ENCODE data around the gene NIT1. TPM values are rescaled to one million over a fixed set of nuclear protein-coding genes. Genes with fewer than 3 reads are reported as not detected.
A peak's percentile ranks its signal among the peaks of the same experiment; 100 is the strongest.

NIT1 gene
- total and polyA plus RNA-seq, 10 of the 15 experiments (the other 5 are each of a cell fraction or from before 2014, with no cell fraction given): 19.2 to 54.4 (median 28.3) TPM

DNA sequence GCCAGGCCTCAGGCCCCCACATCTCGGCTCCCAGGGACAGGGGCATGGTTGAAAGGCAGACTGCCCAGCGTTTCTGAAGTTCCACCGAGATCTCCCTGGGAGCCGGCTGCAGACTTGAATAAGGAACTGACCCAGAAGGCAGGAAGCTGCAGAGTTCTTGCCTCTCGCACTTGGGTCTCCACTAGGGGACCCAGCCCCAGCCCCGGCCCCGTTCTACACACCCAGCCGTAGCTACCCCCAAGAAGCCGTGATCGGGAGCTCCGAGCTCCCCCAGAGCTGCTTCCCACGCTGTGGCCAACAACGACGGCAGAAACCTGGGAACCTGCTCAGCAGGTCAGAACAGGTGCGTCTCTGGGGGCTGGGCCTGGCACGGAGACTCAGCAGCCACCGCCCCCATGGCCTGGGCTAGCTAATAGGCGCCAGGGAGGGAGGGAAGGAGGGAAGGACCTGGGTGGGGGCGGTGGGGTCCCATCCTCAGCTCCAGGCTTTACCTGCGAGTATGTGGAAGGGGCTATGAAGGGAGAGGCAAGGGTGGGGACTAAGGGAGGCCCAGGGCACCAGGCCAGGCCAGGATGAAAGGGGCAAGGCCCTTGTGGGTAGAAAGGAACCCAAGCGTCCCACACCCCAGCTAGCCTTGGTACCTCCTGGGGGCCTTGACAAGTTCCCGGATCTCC, 28.5 kb upstream of the NIT1 start, which contains the start of gene NECTIN4:
Gene NECTIN4 (minus strand): TSS at position 308 of the 674 bp plus-strand sequence. CDS start 262 bp downstream, at position 46.
- 0 out of 3 replicates have a peak, but pooled peaks have one; percentile 19 for ATAC-seq
- Histone ChIP-seq H4K20me1 (ENCODE audit: control insufficient read depth, insufficient read depth) (no peaks in the 10 kb centered on the region), H3K79me2 (ENCODE audit: control insufficient read depth, insufficient read depth, low read length) (no peaks in the 10 kb centered on the region), H3K27me3 (replicated peaks in 1 of 2; ENCODE audit: control insufficient read depth in 2 of 2, insufficient read depth in 2 of 2, low read length in 1 of 2) (no peaks in the 10 kb centered on the region), H3K4me2 (ENCODE audit: control insufficient read depth, insufficient read depth) (no peak within 1 kb of the TSS), H3K27ac (ENCODE audit: control insufficient read depth, insufficient read depth) (no peak within 1 kb of the TSS), H3K9ac (ENCODE audit: control insufficient read depth, insufficient read depth, low read length) (no peak within 1 kb of the TSS), H3K9me3 (replicated peaks; ENCODE audit: control insufficient read depth, insufficient read depth, low read length) (no peaks in the 10 kb centered on the region), H3K4me1 (ENCODE audit: control insufficient read depth, insufficient read depth, low read length) (peaks cover 9% of the 10 kb centered on the region), H2AFZ (ENCODE audit: control insufficient read depth, low read depth, low read length) (no peak within 1 kb of the TSS), H3K4me3 (no peak within 1 kb of the TSS), H3K36me3 (ENCODE audit: control insufficient read depth in 2 of 2, insufficient read depth in 2 of 2, low read length in 1 of 2) (no peaks in the 10 kb centered on the region)
- intact Hi-C loops (cut with micrococcal nuclease; ENCODE audit: unreplicated experiment): no loop called here
- POLR2A ChIA-PET: interaction anchor here (0.6 to 0.7 kb wide), 2 partner anchors 18 to 20 kb away, joined by 3 read pairs; partner anchors contain the start of gene ARHGAP30
- CTCF ChIA-PET: interaction anchor here (0.7 to 1.4 kb wide), 3 partner anchors 18 to 981 kb away, joined by 3 to 4 read pairs (median 3); partner anchors contain the start of gene ARHGAP30
- TF ChIP-seq NFXL1 (IDR thresholded peaks at IDR 0.05; ENCODE audit: borderline replicate concordance) (no peak), SIX5 (IDR thresholded peaks at IDR 0.05; ENCODE audit: low read depth, low read length, severe bottlenecking) (no peak), ZSCAN29 (IDR thresholded peaks at IDR 0.05) (no peak), LARP7 (IDR thresholded peaks at IDR 0.05) (no peak), KDM1A (IDR thresholded peaks at IDR 0.05; ENCODE audit: borderline replicate concordance) (no peak), BRCA1 (IDR thresholded peaks at IDR 0.05; ENCODE audit: low read depth, low read length) (no peak), ZNF207 (IDR thresholded peaks at IDR 0.05; ENCODE audit: borderline replicate concordance) (no peak), WRNIP1 (IDR thresholded peaks at IDR 0.05; ENCODE audit: borderline replicate concordance, low read depth, low read length) (no peak), SP1 (IDR thresholded peaks at IDR 0.05; ENCODE audit: low read depth, low read length) (no peak)
- TF ChIP-seq, protein P1, sequence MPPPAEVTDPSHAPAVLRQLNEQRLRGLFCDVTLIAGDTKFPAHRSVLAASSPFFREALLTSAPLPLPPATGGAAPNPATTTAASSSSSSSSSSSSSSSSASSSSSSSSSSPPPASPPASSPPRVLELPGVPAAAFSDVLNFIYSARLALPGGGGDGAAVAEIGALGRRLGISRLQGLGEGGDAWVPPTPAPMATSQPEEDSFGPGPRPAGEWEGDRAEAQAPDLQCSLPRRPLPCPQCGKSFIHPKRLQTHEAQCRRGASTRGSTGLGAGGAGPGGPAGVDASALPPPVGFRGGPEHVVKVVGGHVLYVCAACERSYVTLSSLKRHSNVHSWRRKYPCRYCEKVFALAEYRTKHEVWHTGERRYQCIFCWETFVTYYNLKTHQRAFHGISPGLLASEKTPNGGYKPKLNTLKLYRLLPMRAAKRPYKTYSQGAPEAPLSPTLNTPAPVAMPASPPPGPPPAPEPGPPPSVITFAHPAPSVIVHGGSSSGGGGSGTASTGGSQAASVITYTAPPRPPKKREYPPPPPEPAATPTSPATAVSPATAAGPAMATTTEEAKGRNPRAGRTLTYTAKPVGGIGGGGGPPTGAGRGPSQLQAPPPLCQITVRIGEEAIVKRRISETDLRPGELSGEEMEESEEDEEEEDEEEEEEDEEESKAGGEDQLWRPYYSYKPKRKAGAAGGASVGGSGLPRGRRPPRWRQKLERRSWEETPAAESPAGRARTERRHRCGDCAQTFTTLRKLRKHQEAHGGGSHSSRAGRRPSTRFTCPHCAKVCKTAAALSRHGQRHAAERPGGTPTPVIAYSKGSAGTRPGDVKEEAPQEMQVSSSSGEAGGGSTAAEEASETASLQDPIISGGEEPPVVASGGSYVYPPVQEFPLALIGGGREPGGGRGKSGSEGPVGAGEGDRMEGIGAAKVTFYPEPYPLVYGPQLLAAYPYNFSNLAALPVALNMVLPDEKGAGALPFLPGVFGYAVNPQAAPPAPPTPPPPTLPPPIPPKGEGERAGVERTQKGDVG (CRISPR knock-in tag; IDR thresholded peaks at IDR 0.05): no peak
- TF ChIP-seq, protein P2, sequence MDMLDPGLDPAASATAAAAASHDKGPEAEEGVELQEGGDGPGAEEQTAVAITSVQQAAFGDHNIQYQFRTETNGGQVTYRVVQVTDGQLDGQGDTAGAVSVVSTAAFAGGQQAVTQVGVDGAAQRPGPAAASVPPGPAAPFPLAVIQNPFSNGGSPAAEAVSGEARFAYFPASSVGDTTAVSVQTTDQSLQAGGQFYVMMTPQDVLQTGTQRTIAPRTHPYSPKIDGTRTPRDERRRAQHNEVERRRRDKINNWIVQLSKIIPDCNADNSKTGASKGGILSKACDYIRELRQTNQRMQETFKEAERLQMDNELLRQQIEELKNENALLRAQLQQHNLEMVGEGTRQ (IDR thresholded peaks at IDR 0.05; ENCODE audit: borderline replicate concordance, low read depth, low read length): no peak
- DNase-seq (ENCODE audit: low read depth, low spot score): no peak
- RAD21 ChIA-PET (ENCODE audit: unreplicated experiment): no interaction called here
- no TSS peak for BruUV-seq (replicated peaks)
- FAIRE-seq: no peak
- 63% methylated on average over 19 of the region's 22 CpGs for WGBS (ENCODE audit: insufficient coverage, insufficient replicate concordance, low lambda C conversion rate, missing lambda C conversion rate)
- in situ Hi-C loops (cut with MboI): no loop called here
- SMC1A ChIA-PET (ENCODE audit: uncharacterized antibody, unreplicated experiment): no interaction called here

Measured in GM12878 (cell line).